H54 (cell line): ENCODE measurements around the gene STIP1.

Source experiments
- DNase-seq: peaks from one replicate; pipeline ENCODE4 v3.0.0; 2011; ENCODE audit warnings: low spot score, mixed read lengths; ENCODE audit not compliant: insufficient read length
- FAIRE-seq: peaks from 3 replicates; lab custom pipeline; 2011; peaks lifted over from hg19 to GRCh38; lab: Jason Lieb, UNC
- POLR2A ChIP-seq: IDR thresholded peaks from 2 replicates; pipeline ENCODE4 v1.6.1; 2011; ENCODE audit warnings: low read depth, mild to moderate bottlenecking, low read length

Gene STIP1

DNA sequence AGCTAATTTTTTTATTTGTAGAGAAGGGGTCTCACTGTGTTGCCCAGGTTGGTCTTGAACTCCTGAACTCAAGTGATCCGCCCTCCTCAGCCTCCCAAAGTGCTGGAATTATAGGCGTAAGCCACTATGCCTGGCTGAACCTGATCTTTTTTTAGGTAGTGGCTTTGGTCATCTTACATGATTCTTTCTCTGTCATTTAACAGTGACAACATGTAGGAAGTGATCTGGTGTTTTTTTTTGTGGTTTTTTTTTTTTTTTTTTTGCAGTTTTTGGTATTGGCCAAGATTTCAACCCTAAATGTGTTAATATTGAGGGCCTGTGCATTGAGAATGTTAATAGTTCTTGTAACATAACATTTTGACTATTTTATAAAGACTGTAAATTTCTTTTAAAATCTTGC is 12.5 kb downstream of the STIP1 start:
- DNase-seq = no peak
- no peak for FAIRE-seq
- TF ChIP-seq POLR2A = no peak

GRCh38 chr11:64201543-64201942 is 15.6 kb downstream of the STIP1 start:
- FAIRE-seq (no peak), DNase-seq (no peak)
- no peak for TF ChIP-seq POLR2A

DNA sequence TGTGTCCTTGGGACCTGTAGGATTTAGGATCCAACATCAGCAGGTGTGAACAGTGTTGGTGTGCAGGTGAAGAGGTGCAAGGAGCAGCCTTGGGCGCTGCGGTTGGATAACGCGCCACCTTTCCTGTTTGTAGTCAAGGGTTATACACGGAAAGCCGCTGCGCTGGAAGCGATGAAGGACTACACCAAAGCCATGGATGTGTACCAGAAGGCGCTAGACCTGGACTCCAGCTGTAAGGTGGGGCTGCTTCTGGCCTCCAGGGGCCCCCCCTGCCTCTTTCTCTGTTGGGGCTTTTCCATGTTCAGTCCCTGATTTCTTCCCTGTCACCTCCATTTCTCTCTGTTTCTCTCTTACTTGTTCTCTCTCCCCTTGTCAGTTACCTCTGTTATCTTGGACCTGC is 17.0 kb downstream of the STIP1 start:
- no peak for TF ChIP-seq POLR2A
- DNase-seq (no peak), FAIRE-seq (no peak)

GRCh38 chr11:64203421-64204079 is 17.6 kb downstream of the STIP1 start:
- TF ChIP-seq POLR2A = no peak
- FAIRE-seq (no peak), DNase-seq (no peak)

- no peak for DNase-seq
- no peak for FAIRE-seq
- TF ChIP-seq POLR2A = no peak
Measured at GRCh38 chr11:64204080-64204440, 18.1 kb downstream of the STIP1 start.

GRCh38 chr11:64204464-64204989 is 18.6 kb downstream of the STIP1 start:
- DNase-seq = peak; percentile 88
- FAIRE-seq = no peak
- TF ChIP-seq POLR2A = no peak

DNA sequence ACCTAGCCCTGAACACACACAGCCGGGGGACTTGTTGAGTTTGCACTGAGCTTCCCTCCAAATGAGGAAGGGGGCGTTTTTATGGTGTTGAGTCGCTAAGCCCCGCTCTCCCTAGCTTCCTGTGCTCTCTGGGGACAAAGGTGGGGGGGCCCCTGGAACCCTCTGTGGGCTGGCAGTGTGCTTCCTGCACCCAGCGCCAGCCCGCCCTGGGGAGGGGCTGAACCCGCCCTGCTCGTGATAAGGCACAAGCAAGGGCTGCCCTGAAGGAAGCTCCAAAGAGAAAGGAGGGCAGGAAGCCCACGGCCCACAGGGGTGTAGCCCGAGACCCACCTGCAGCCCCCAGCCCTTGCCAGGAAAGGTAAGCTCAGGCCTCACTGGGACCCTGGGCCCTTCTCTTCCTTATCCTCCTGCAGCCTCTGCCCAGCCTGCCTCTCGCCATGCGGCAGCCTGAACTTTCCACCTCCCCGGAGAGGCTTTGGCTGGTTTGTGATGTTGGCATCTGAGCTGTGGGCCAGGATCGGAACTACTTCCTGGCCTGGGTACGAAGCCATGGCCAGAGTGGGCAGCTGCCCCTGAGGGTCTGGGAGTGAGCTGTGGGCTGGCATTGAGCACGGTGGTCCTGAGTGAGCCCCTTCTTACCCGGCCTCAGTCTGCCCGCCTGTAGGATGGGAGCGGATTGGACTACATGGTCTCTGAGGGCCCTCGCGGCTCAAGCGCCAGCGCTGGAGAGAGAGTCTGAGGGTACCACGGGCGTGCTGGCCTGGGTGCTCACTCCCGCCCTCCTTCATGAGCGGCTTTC is 20.7 kb downstream of the STIP1 start, which contains the start of gene FERMT3:
FERMT3 (plus strand) TSS at position 265 of the 799 bp plus-strand sequence. CDS start 644 bp downstream, outside the sequence.
- no peak for DNase-seq
- TF ChIP-seq POLR2A = no peak
- no peak for FAIRE-seq

- FAIRE-seq (no peak), DNase-seq (peak; percentile 72)
- peak; percentile 20; the same call in 1 of the 2 replicates for TF ChIP-seq POLR2A
Measured at GRCh38 chr11:64207256-64208085, 21.5 kb downstream of the STIP1 start.

- TF ChIP-seq POLR2A = no peak
- no peak for DNase-seq
- FAIRE-seq = no peak
Measured at GRCh38 chr11:64208086-64208795, 22.3 kb downstream of the STIP1 start.

DNA sequence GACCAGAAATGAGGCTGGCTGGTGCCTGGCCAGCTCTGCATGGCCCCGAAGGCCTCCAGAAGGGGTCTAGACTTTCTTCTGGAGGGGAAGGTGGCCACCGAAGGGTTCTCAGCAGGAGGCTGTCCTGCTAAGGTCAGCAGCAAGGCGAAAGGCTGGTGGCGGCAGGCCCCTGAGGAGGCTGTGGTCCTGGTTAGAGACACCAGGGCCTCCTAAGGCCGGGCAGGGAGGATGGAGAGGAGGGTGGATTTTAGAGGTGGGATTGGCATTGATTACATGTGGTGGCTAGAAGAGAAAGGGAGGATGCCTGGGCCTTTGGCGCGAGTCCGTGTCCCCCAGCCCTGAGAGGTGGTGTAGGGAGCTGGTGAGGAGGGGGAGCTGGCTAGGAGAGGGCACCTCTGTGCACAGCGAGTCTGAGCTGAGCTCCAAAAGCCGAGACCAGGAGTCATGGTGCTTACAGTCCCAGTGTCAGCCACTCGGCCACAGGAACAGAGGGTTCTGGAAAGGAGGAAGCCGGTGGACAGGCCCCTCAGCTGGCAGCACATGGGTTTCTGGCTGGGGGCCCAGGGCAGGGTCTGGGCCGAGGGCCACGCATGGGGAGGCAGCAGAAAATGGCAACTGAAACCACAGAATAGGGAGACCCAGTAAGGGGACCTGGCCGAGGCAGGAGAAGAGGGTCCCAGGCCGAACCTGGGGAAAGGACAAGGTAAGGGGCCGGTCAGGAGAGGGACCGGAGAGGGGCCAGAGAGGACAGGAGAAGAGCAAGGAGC is 23.0 kb downstream of the STIP1 start:
- TF ChIP-seq POLR2A = no peak
- FAIRE-seq (no peak), DNase-seq (no peak)

- DNase-seq = no peak
- no peak for TF ChIP-seq POLR2A
- no peak for FAIRE-seq
Measured at GRCh38 chr11:64209563-64209843, 23.5 kb downstream of the STIP1 start.

- FAIRE-seq (no peak), DNase-seq (no peak)
- no peak for TF ChIP-seq POLR2A
Measured at GRCh38 chr11:64210301-64211020, 24.5 kb downstream of the STIP1 start.
